Measurements from ENCODE around the gene RHCG.

Gene RHCG

DNA sequence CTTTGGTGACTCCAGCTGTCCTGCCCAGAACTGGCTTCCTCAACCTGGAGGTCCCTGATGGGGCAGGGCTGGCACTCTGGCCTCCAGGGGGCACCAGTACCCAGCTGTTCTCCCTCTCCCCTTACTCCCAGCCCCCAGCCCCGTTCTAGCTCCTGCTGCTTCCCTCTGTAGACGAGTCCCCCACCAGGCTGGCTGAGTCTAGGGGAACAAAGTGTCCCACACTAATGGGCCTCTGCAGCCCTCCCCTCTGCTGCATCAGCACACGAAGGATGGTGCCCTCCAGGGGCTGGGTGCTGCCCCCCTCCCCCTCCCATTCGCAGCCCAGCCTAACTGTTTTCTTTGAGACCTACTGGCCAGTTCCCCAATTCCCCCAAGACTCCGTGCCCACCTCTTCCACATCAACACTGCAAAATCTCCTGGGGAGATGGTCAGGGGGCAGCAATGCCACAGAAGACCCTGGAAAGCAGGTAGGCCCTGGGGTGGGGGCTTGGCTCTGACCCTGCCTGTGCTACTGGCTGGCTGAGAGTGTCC lies 4.2 kb downstream of the RHCG start:
- no peak for DNase-seq (ENCODE audit: low read depth)
- no peak overlapping the region for H3K4me3 ChIP-seq (ENCODE audit: low read length)
- TF ChIP-seq, protein P1, sequence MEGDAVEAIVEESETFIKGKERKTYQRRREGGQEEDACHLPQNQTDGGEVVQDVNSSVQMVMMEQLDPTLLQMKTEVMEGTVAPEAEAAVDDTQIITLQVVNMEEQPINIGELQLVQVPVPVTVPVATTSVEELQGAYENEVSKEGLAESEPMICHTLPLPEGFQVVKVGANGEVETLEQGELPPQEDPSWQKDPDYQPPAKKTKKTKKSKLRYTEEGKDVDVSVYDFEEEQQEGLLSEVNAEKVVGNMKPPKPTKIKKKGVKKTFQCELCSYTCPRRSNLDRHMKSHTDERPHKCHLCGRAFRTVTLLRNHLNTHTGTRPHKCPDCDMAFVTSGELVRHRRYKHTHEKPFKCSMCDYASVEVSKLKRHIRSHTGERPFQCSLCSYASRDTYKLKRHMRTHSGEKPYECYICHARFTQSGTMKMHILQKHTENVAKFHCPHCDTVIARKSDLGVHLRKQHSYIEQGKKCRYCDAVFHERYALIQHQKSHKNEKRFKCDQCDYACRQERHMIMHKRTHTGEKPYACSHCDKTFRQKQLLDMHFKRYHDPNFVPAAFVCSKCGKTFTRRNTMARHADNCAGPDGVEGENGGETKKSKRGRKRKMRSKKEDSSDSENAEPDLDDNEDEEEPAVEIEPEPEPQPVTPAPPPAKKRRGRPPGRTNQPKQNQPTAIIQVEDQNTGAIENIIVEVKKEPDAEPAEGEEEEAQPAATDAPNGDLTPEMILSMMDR (IDR thresholded peaks at IDR 0.05; ENCODE audit: insufficient read depth, low read depth, low read length, missing control alignments), result peak; percentile 56

GRCh38 chr15:89490814-89491315 lies 5.5 kb downstream of the RHCG start:
- TF ChIP-seq, protein P1 (IDR thresholded peaks at IDR 0.05; ENCODE audit: insufficient read depth, low read depth, low read length, missing control alignments), result no peak
- H3K4me3 ChIP-seq (ENCODE audit: low read length), result no peak overlapping the region
- no peak for DNase-seq (ENCODE audit: low read depth)

- no peak overlapping the region for H3K4me3 ChIP-seq (ENCODE audit: low read length)
- TF ChIP-seq, protein P1 (IDR thresholded peaks at IDR 0.05; ENCODE audit: insufficient read depth, low read depth, low read length, missing control alignments), result no peak
- DNase-seq (ENCODE audit: low read depth), result no peak
Measured at GRCh38 chr15:89490081-89490813, 6.1 kb downstream of the RHCG start.

GRCh38 chr15:89489376-89489775 lies 7.0 kb downstream of the RHCG start:
- no peak for DNase-seq (ENCODE audit: low read depth)
- no peak overlapping the region for H3K4me3 ChIP-seq (ENCODE audit: low read length)
- TF ChIP-seq, protein P1 (IDR thresholded peaks at IDR 0.05; ENCODE audit: insufficient read depth, low read depth, low read length, missing control alignments), result no peak

DNA sequence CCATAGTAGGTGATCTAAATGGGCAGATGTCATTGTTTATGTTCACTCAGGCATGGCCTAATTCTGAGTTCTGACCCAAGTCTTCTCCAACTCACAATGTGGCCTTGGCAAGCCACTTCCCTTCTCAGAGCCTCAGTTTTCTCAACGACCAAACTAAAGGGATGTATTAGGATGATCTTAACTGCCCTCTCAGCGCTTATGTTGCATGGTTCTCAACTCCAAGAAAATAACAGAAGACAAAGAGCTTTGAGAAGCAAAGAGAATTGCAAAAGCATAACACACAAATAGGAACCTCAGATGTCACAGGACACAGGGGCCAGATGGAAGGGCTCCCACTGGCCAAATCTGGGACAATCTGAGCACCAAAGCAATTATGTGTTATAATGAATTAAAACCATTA lies 8.6 kb downstream of the RHCG start:
- TF ChIP-seq, protein P1 (IDR thresholded peaks at IDR 0.05; ENCODE audit: insufficient read depth, low read depth, low read length, missing control alignments), result no peak
- no peak for DNase-seq (ENCODE audit: low read depth)
- no peak overlapping the region for H3K4me3 ChIP-seq (ENCODE audit: low read length)

DNA sequence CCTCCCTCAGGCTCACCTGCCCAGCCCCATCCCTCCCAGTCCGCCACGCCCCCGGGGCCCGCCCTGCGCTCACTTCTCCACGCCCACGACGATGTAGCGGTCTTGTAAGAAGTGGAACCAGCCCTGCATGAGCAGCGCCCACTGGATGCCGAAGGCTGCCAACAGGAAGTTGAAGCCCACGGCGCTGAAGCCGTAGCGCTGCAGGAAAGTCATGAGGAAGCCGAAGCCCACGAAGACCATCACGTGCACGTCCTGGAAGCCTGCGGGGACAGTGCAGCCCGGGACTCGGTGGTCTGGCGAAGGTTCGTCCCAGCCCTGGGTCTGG lies 9.7 kb downstream of the RHCG start:
- TF ChIP-seq, protein P1 (IDR thresholded peaks at IDR 0.05; ENCODE audit: insufficient read depth, low read depth, low read length, missing control alignments), result no peak
- DNase-seq (ENCODE audit: low read depth), result peak; percentile 61
- no peak overlapping the region for H3K4me3 ChIP-seq (ENCODE audit: low read length)

DNA sequence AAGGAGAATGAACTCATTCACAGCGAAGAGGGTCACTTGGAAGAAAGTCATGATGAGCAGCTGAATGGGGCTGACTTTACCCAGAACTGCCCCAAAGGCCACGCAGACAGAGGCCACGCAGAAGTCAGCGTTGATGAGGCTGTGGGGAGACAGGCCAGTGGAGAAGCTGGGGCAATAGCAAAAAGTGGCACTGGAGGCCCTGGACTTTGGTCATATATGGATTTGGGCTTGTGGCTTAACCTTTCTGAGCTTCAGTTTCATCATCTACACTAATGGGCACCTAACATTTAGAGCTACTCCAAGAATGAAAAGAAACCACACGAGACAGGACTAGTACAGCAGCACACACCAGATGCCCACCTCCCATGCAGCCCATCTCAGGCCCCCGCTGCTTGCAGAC lies 13.3 kb downstream of the RHCG start:
- DNase-seq (ENCODE audit: low read depth), result no peak
- TF ChIP-seq, protein P1 (IDR thresholded peaks at IDR 0.05; ENCODE audit: insufficient read depth, low read depth, low read length, missing control alignments), result no peak
- H3K4me3 ChIP-seq (ENCODE audit: low read length), result no peak overlapping the region

Measured in epithelial cell of esophagus (primary cell).